Myocyte (in vitro differentiated cells): ENCODE measurements around the gene CNPY4. TPM values are rescaled to one million over a fixed set of nuclear protein-coding genes. Genes with fewer than 3 reads are reported as not detected.
"Not testable (repeated sequence)": the region's sequence is repeated elsewhere in the genome, so short reads cannot be mapped to it uniquely, and the experiment has no call there.

ENCODE experiments used
- DNase-seq: peaks from one replicate; pipeline ENCODE4 v3.0.0-alpha.2; 2012; ENCODE audit warnings: low read depth
- total RNA-seq: library from RNA; depleted of rRNA; stranded (reverse); fragments of >200 nt; gene quantifications from 2 replicates; pipeline ENCODE4 v1.2.3, GENCODE V29; 2014

Gene CNPY4
- total RNA-seq, 1 donor from 2014 or later, result 14.0 TPM

DNA sequence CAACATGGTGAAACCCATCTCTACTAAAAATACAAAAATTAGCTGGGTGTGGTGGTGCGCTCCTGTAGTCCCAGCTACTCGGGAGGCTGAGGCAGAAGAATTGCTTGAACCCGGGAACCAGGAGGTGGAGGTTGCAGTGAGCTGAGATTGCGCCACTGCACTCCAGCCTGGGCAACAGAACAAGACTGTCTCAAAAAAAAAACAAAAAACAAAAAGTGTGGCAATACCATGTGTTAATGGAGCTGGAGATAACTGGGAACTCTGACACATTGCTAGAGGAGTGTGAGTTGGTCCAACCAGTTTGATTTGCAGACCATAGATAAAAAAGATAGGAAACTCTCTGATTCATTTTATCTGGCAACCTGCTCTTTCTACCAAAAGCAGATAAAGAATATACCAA, 26.9 kb downstream of the CNPY4 start:
- not testable (repeated sequence) for DNase-seq

DNA sequence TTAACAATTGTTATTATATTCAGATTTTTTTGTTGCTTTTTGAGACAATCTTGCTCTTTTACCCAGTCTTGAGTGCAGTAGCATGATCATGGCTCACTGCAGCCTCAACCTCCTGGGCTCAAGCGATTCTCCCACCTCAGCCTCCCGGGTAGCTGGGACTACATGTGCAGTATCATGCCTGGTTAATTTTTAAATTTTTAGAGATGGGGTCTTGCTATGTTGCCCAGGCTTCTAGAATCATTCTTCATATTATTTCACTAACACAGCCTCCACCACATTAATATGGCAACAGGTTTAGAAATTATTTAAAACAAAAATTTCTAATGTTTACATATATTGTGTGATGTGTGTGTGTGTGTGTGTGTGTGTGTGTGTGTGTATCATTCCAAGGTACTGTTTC, 27.8 kb downstream of the CNPY4 start:
- DNase-seq, result no peak

DNA sequence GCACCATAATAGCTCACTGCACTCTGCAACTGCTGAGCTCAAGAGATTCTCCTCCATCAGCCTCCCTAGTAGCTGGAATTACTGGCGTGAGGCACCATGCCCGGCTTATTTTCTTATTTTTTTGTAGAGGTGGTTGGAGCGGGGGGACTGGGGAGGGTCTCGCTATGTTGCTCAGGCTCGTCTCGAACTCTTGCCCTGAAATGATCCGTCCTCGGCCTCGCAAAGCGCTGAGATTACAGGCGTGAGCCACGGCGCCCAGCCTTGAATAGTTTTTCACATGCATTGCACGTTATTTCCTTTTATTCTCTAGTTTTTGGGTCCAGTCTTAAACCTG, 28.8 kb downstream of the CNPY4 start:
- DNase-seq, result no peak

DNA sequence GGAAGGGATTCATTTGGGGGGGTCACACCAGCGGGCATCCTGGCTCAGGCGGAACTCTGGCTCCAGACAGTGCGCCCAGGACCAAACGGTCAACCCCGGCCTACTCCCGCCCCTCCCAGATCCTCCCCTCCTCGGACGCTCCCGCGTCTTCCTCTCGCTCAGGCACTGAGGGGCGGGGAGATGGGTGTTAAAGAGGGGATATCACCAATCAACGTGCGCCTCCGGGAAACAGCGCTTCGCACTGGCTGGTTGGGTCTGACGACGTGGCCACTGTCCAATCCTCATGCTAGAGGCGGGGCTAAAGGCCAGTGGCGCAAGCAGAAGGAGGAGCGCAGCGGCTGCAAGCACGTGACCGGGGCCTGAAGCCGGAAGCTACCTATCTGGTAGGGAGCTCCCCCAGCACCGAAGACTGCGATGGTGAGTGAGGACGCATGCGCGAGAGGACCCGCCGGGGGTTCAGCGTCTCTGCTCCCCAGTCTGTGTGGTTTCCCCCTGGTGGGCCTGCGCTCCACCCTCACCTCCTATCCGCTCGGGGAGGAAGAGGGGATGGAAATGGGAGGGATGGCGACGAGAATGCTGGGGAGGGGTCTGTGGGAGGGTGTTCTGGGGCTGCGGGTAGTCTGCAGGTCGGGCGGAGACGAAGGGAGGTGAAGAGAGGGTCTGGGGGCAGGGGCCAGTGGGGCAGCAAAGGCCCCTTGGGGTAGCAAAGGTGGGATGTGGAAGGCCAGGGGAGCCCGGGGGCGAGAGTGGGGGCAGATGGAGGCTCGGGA, 29.3 kb downstream of the CNPY4 start, which contains the start of gene LAMTOR4:
Gene LAMTOR4 (plus strand): TSS at position 360 of the 770 bp plus-strand sequence. CDS start 55 bp downstream, at position 415.
- peak; percentile 100 for DNase-seq

DNA sequence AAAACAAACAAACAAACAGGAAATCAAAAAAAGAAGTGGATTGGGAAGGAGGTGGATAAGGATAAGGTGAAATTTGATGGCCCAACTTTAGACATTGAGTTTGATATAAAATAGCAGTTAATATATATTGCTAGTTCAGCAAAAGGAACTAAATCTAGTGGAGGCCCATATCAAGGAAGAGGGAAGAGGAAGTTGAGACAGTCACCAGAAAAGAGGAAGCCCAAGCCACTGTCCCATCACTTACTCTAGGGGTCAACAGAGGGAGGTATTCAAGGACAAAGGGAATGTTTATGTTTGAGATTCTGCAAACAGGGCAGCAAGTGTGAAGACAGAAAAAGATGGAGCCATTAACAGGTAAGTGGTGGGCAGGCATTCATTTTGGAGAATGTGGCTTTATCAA, 33.0 kb downstream of the CNPY4 start:
- no peak for DNase-seq

DNA sequence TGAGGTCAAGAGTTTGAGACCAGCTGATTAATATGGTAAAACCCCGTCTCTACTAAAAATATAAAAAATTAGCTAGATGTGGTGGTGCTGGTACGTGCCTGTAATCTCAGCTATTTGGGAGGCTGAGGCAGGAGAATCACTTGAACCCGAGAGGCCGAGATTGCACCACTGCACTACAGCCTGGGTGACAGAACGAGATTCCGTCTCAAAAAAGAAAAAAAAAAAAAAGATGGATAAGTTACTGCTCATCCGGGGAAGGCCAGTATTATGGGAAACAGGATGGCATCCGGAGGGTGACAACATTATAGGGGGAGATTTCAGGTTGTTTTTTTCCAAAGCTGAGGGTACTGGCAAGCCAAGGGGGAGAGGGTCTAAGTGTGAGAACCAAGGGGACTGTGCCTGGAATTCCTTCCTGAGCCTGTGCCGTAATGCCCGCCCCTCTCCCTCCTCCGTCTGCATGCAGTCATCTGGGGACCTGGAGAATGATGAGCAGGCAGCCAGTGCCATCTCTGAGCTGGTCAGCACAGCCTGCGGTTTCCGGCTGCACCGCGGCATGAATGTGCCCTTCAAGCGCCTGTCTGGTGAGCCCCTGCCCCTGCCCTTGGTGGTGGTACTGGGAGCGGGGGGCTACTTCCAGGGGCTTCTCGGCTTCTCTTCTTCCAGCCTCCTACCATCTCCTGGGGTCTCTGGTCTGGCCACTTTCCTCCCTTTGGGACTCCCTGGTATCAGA, 33.7 kb downstream of the CNPY4 start:
- no peak for DNase-seq

DNA sequence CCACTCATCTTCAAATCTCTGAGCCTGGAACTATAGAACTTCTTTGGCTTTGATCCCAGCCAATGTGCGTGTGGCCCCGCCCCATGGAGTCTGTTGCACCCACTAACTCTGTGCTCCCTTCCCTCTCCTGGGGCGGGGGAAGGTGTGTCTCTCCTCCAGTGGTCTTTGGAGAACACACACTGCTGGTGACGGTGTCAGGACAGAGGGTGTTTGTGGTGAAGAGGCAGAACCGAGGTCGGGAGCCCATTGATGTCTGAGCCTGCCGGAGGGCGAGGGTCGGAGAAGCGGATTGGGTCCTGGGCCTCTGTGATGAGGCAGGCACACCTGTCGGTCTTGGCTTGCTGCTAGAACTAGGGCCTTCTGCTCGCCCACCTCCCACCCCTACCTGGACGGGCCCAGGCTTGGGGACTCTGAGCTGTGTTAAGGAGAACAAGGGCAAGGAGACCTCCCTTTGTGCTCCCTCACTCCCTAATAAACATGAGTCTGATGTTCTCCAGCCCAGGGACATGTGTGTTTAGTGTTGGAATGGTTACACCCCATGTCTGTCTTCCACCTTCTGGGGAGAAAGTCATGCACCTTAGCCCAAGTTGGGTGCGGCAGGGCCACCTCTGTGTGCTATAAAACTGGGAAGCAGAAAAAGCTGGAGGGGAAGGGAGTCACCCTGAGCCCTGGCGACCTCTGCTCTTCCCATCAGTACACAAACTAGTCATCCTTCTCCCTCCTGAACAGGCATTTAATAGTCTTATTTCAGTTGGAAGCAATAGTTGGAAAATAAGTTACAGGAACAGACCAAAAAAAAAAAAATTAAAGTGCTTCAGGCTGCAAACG, 34.5 kb downstream of the CNPY4 start:
- DNase-seq, result no peak

DNA sequence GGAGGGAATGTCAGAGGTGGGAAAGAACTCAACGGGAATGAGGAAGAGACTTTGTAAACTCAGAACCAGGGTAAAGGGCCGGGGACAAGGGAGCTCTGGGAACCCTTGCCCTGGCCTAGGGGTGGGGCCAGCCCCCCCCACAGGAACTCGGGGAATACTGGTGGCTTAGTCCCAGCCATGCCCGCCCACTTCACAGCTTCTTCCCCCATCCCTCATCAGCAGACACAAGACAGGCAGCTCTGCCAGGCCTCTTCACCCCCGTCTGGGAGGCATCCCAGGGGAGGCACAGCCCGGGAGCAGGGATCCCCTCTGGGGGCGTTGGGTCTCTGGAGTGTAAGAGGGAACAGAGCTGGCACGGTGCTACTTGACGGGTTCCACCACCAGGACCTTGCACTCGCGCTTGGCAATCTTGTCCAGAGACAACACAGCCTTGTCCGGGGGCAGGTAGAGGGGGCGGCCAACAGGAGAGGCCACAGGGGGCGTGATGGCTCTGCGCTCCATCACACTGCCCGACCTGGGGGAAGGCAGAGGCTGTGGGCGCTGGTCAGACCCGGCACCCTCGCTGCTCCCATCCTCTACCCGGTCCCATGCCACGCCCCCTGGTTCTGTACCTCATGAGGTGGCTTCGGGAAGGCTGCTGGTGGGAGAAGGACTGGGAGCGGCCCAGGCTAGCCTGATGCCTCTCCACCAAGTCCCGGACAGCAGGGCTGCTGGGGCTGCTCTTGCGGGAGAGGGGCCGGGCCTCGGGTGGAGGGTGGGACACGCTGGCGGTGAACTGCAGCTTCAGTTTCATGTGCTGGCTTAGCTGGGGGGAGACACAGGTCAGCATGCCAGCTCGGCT, 35.4 kb downstream of the CNPY4 start:
- DNase-seq, result no peak

DNA sequence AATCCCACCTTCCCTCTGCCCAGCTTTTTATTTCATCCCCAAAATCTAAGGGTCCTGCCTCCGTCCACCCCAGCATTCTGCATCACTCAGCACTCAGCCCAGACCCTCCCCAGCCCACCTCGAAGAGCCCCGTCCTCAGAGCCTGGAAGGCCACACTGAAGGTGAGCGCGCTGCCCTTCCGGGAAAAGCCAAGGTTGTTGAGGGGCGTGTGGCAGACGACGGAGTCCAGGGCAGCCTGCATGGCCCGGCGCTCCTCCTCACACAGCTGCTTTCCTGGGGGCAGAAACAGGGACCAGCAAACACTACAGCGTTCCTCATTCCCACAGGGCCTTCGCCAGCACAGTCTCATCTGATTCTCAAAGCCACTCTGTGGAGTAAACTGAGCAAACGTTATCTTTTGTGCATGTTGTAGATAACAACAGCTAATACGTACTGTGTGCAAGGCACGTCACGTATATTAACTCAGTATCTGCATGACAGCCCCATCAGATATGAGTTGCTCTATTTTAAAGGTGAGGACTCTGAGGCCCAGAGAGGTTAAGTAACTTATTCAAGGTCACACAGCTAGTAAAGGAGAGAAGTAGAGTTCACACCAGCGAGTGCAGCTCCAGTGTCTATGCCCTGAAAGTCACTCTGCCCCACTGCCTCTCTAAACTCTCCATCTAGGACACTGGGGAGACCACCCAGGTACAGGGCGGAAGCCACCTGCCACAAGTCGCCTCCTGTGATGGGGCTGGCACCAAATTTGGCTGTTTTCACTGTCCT, 36.3 kb downstream of the CNPY4 start:
- DNase-seq, result no peak

DNA sequence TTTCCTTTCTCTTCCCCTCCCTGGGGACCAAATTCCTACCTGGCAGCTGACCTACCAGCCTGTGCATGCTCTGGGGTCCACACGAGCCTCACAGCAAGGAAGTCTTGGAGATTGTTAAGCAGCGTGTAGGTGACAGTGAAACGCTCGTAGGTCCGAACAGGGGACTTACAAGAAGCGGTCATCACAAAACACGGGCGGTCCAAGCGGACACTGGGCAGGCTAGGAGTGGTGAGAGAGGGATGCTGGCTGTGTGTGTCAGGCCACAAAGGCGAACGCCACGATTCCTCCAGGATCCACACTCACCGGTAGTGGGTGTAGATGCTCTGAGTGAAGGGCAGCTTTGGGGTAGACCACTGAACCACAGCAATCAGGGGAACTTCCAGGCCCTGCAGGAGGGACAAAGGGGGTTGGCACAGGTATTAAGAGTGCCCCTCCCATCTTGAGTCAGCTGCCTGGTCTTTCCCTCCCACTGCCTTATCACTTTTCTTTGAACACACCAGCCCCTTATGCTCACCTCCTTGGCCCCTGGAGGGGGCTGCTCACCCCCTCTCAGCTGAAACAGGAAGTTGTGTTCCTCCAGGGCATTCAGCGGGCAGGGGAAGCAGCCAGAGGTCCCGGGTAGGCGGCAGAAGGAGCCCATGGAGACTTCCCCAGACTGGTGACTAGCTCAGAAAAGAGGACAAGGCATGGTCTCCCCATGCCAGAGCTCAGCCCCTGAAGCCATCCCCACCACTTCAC, 37.1 kb downstream of the CNPY4 start:
- no peak for DNase-seq

DNA sequence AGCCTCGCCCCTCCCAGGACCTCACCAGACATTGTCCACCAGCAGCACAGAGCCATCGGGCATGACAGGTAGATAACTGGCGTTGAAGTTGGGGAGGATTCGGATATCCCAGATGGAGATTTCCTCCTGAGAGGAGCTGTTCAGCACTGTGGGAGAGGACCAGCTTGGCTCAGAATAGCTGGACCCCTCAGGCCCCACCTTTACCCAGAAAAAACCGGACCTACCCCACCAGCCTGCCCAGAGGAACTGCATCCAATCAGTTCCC, 37.6 kb downstream of the CNPY4 start:
- no peak for DNase-seq

DNA sequence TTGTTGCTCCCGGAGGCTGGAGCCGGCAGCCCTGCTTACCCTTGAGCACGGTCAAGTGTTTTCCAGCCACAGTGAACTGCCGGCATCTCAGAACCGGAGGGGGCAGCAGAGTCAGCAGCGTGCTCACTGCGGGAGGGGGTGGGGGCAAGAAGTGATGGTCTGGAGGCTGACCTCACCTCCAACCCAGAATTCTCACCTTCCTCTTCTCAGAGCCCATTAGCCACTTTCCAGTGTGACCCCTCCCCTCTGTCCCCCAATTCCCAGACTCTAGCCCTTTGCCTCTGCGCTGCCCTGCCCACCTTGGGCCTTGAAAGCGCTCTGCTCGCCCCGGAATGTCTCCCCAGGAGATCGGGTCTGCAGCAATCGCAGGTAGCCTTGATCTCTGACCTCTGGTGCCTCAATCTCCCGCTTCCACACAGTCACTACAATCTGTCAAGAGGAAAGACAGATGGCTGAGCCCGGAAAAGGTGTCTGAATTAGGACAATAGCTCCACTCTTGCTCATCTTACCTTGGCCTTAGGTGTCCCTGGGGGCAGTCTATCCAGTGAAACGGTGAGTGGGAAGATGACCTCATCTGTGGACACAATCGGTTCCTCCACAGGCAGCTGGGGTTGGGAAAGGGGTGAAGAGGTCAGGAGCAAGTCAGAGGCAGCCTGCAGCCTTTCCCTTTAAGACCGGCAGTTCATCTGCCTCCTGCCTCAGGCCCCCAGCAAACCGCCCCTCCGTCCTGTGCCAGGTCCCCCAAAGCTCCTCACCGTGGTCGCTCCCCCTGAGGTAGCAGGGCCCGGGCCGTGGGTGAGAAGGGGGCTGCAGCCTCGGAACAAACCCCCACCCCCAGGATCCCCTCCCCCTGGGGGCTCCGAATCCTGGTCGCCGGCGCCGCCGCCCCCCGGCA, 38.1 kb downstream of the CNPY4 start:
- DNase-seq, result peak; percentile 50

DNA sequence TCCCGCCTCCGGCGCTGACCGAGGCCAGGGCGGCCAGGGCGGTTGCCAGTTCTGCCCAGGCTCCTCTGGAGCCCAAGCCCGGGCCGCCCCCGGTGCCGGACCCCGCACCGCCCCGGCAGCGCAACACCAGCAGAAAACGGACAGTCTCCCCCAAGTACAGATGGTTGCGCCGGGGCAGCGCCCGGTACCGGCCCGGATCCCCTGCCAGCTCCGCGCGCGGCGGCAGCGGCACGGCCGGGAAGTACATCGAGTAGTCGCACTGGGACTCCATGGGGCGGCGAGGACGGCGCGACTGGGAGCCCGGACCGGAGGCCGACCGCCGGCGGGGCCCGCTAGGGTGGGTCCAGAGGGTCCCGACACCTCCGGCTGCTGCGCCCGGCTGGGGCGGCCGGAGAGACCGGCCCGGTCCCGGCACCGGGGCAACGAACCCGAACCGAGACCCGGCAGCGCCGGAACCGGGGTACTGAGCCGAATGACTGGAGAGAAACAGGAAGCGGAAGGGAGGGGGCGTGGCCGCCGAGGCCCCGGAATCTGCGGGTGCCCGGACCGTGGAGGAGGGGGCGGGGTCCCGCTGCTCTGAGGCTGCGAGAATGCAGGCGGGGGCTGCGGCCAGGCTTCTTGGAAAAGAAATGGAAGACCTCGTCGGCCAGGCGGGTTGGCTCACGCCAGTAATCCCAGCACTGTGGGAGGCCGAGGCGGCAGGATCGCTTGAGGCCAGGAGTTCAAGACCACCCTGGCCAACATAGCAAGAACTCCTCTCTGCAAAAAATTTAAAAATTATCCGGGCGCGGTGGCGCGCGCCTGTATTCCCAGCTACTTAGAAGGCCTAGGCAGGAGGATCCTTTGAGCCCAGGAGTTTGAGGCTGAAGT, 39.0 kb downstream of the CNPY4 start, which contains the start of gene TRAPPC14:
Gene TRAPPC14 (minus strand): TSS at position 495 of the 870 bp plus-strand sequence. CDS start 224 bp downstream, at position 271.
- peak; percentile 92 for DNase-seq

DNA sequence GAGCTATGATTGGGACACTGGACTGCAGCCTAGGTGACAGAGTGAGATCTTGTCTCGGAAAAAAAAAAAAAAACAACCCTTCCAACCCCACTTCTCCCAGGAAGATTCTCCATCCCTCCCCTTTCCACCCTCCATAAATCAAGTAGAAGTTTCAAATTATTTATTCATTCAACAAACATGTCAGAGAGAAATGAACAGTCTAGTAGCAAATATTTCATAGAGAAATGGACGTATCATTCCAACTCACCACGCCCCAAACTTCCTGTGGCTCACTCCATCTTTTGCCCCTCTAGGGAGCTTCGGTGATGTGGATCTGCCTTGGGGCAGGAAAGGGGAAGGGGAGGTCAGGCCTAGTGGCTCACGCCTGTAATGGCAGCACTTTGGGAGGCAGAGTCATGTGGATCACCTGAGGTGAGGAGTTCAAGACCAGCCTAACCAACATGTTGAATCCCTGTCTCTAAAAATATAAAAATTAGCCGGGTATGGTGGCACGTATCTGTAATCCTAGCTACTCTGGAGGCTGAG, 39.7 kb downstream of the CNPY4 start:
- DNase-seq, result peak; percentile 31

DNA sequence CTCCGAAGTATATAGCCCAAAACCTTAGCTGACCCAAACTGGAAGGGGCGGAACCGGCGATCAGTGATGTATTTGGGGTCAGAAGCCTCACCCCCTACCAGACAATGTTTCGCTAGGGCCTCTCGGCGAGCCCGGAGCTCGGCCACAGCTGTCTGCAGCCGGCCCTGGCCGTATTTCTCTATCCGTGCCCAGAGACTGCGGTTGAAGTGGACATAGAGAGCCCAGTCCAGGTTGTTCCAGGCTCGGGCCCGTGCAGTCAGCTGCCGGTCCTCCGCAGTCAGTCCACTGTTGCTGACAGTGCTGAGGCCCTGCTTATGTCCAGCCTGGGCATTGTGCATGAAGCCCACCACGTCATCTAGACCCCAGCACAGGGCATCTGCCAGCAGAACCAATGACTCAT, 40.6 kb downstream of the CNPY4 start:
- DNase-seq, result no peak

DNA sequence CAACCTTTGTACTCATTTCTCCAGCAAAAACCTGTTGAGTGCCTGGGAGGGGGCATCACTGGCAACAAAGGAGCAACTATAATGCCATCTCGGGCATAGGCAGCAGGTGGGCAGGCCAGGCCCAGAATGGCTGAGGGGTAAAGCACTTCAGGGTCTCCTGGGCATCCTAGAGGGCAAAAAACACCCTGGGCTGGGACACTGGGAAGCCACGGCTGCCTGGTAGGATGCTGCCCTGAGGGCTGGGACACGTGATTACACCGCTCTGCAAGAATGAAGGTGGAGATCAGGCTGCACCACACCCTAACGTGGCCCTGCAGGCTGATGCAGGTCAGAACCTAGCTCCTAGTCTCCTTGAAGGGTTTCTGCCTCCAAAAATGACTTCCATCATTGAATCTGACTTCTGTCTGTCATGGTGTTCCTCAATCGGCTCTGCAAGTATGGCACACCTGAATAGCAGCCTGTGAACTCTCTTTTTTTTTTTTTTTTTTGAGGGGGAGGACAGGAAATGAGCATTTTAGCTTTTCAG, 43.6 kb downstream of the CNPY4 start:
- DNase-seq, result no peak

DNA sequence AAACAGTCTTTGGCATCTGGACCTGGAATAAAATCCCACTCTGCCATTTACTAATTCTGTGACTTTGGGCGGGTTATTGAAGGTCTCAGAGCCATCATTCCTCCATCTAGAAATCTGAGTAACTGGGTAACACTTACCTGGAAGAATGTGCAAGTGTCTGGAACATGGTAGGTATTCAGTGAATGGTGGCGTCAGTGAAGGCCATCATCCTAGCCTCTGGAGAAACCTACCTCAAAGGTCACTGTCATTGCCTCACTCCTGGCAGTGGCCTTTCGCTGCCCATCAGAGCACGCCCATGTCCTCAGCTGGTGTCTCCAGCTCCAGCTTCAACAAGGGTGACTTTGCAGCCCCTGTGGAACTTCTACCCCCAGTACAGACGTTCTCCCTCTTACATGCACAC, 44.4 kb downstream of the CNPY4 start:
- no peak for DNase-seq
